CD4-positive, alpha-beta T cell (primary cell): ENCODE measurements around the gene CCDC89. TPM values are rescaled to one million over a fixed set of nuclear protein-coding genes. Genes with fewer than 3 reads are reported as not detected.

Source experiments
- ATAC-seq: fragments of 200-7000 bp; cut with Tn5 transposase; one replicate; pipeline ENCODE4 v1.10.0; 2022; ENCODE audit warnings: mild to moderate bottlenecking; ENCODE audit not compliant: poor library complexity
- CTCF ChIA-PET: fragments of 350-600 bp; sonication (Branson Sonifier 250); formaldehyde crosslinking; loops from one replicate; lab custom pipeline; 2021; ENCODE audit warnings: antibody characterized with exemption, inconsistent platforms; lab: Charles Lee
- POLR2A ChIA-PET: fragments of 350-600 bp; sonication (Branson Sonifier 250); formaldehyde crosslinking; loops from one replicate; lab custom pipeline; 2021; ENCODE audit warnings: antibody characterized with exemption, inconsistent platforms; lab: Charles Lee
- DNase-seq, 14 experiments: peaks; one replicate each; pipeline ENCODE4 v3.0.0-alpha.2; 2013 to 2020; ENCODE audit warnings: mixed read lengths in 2 of 14
- H3K27ac ChIP-seq, 2 donors: one replicate each; pipeline versions ENCODE4 v1.5.1 to v1.7.0; 2013; ENCODE audit warnings: low read length in 2 of 2, low read depth in 1 of 2, mild to moderate bottlenecking in 1 of 2
- H3K27me3 ChIP-seq, 2 experiments: 1 replicate in 1 of 2; 2 replicates in 1 of 2; pipeline versions ENCODE4 v1.6.1 to v1.7.0; 2013; ENCODE audit warnings: low read length in 2 of 2, control low read depth in 1 of 2, mild to moderate bottlenecking in 1 of 2, moderate library complexity in 1 of 2; ENCODE audit not compliant: insufficient read depth in 2 of 2, control insufficient read depth in 1 of 2
- H3K36me3 ChIP-seq: one replicate; pipeline ENCODE4 v1.6.1; 2013; ENCODE audit warnings: low read length, control low read depth; ENCODE audit not compliant: insufficient read depth
- H3K4me1 ChIP-seq: one replicate; pipeline ENCODE4 v1.6.1; 2013; ENCODE audit warnings: low read length, control low read depth; ENCODE audit not compliant: insufficient read depth
- H3K4me3 ChIP-seq: one replicate; pipeline ENCODE4 v1.5.1; 2013; ENCODE audit warnings: mild to moderate bottlenecking, low read length, moderate library complexity
- H3K9me3 ChIP-seq, 2 experiments: 1 replicate in 1 of 2; 2 replicates in 1 of 2; pipeline versions ENCODE4 v1.6.1 to v1.7.0; 2013; ENCODE audit warnings: low read length in 2 of 2, mild to moderate bottlenecking in 2 of 2, control low read depth in 1 of 2, moderate library complexity in 1 of 2; ENCODE audit not compliant: control insufficient read depth in 1 of 2, insufficient read depth in 1 of 2
- H3K27ac Mint-ChIP-seq: one replicate; pipeline ENCODE4 v1.8.0; 2020; ENCODE audit warnings: mixed read lengths
- H3K27me3 Mint-ChIP-seq: one replicate; pipeline ENCODE4 v1.8.0; 2021; ENCODE audit warnings: mixed read lengths
- H3K36me3 Mint-ChIP-seq: one replicate; pipeline ENCODE4 v1.8.0; 2021; ENCODE audit warnings: low read depth, mixed read lengths
- H3K4me1 Mint-ChIP-seq: one replicate; pipeline ENCODE4 v1.8.0; 2021; ENCODE audit warnings: low read depth, mixed read lengths
- H3K4me3 Mint-ChIP-seq: one replicate; pipeline ENCODE4 v1.8.0; 2020; ENCODE audit warnings: mild to moderate bottlenecking, mixed read lengths
- H3K9me3 Mint-ChIP-seq: one replicate; pipeline ENCODE4 v1.8.0; 2020; ENCODE audit warnings: mixed read lengths
- CTCF ChIP-seq: fragments of 200-600 bp; IDR thresholded peaks from one replicate; pipeline ENCODE4 v1.8.0; 2022; ENCODE audit warnings: antibody characterized with exemption, mild to moderate bottlenecking
- intact Hi-C, 2 experiments: fragments of 100-400 bp; cut with DNase I in 1 of 2; cut with micrococcal nuclease in 1 of 2; formaldehyde crosslinking; loops; one replicate each; pipeline versions ENCODE4 v1.15.1 to v1.9.0; 2023 to 2025; cut with DNase I, micrococcal nuclease
- total RNA-seq, 174 experiments: library from RNA in 2 of 174; stranded (reverse) in 2 of 174; gene quantifications; one replicate each; pipeline ENCODE4 v1.2.3 and lab custom pipeline; 2021 to 2026

CCDC89 gene
- total RNA-seq, 2 experiments from 2014 or later, result not detected

GRCh38 chr11:85668157-85668556, 17.8 kb downstream of the CCDC89 start:
- Mint-ChIP-seq H3K27me3 (no peaks in the 10 kb centered on the region), H3K27ac (no peak overlapping the region), H3K4me1 (peaks cover 26% of the 10 kb centered on the region), H3K36me3 (peaks cover 20% of the 10 kb centered on the region), H3K9me3 (no peaks in the 10 kb centered on the region), H3K4me3 (peak overlapping the region; percentile 42)
- DNase-seq, result no peak
- H3K4me3 ChIP-seq, result no peak overlapping the region
- ChIA-PET POLR2A (interaction anchor here (1.0 kb wide), 1 partner anchor 21 kb away, joined by 5 read pairs; the partner anchor contains the start of gene TMEM126A), CTCF (interaction anchor here (1.2 to 1.8 kb wide), 2 partner anchors 11 to 187 kb away, joined by 5 read pairs; partner anchors contain the start of gene CCDC83)
- intact Hi-C loops, result loop anchor here (5.0 to 10.0 kb wide), 5 partner anchors 84 to 637 kb away; partner anchors contain the start of genes EED (in 1 of the 2), HIKESHI (in 1 of the 2) and PICALM (in 1 of the 2)
- no peaks in the 10 kb centered on the region for H3K27me3 ChIP-seq
- no peak for TF ChIP-seq CTCF
- ATAC-seq, result no peak
- no peak overlapping the region for H3K27ac ChIP-seq
- no peaks in the 10 kb centered on the region for H3K9me3 ChIP-seq
- no peaks in the 10 kb centered on the region for H3K36me3 ChIP-seq
- H3K4me1 ChIP-seq, result peaks cover 10% of the 10 kb centered on the region

GRCh38 chr11:85666687-85667086, 19.3 kb downstream of the CCDC89 start:
- H3K36me3 Mint-ChIP-seq, result peaks cover 30% of the 10 kb centered on the region
- DNase-seq (no peak), ATAC-seq (no peak)
- H3K4me1 Mint-ChIP-seq, result peaks cover 39% of the 10 kb centered on the region
- peaks cover 14% of the 10 kb centered on the region for H3K4me1 ChIP-seq
- H3K9me3 ChIP-seq, result no peaks in the 10 kb centered on the region
- H3K27me3 Mint-ChIP-seq, result no peaks in the 10 kb centered on the region
- intact Hi-C loops, result loop anchor here (5.0 to 10.0 kb wide), 5 partner anchors 86 to 638 kb away; partner anchors contain the start of genes EED (in 1 of the 2), HIKESHI (in 1 of the 2) and PICALM (in 1 of the 2)
- H3K36me3 ChIP-seq, result no peaks in the 10 kb centered on the region
- no peak for TF ChIP-seq CTCF
- peak overlapping the region; percentile 100 for H3K27ac Mint-ChIP-seq
- no peak overlapping the region for H3K4me3 Mint-ChIP-seq
- no peaks in the 10 kb centered on the region for H3K27me3 ChIP-seq
- CTCF ChIA-PET, result no interaction called here
- POLR2A ChIA-PET, result no interaction called here
- H3K27ac ChIP-seq, result no peak overlapping the region
- H3K9me3 Mint-ChIP-seq, result no peaks in the 10 kb centered on the region
- no peak overlapping the region for H3K4me3 ChIP-seq

- Histone ChIP-seq H3K9me3 (no peaks in the 10 kb centered on the region), H3K36me3 (peaks cover 8% of the 10 kb centered on the region), H3K27me3 (no peaks in the 10 kb centered on the region), H3K4me1 (peaks cover 14% of the 10 kb centered on the region), H3K4me3 (no peak overlapping the region), H3K27ac (peak overlapping the region; percentile 97 to 99)
- Mint-ChIP-seq H3K9me3 (no peaks in the 10 kb centered on the region), H3K4me3 (peak overlapping the region; percentile 100), H3K27ac (peak overlapping the region; percentile 100), H3K36me3 (peaks cover 39% of the 10 kb centered on the region), H3K4me1 (peaks cover 49% of the 10 kb centered on the region), H3K27me3 (no peaks in the 10 kb centered on the region)
- intact Hi-C loops, result loop anchor here (2.0 to 10.0 kb wide), 6 partner anchors 87 to 639 kb away; partner anchors contain the start of genes EED (in 2 of the 2), HIKESHI (in 1 of the 2) and PICALM (in 1 of the 2)
- CTCF ChIA-PET, result interaction anchor here (2.9 kb wide), 1 partner anchor 189 kb away, joined by 13 read pairs; the partner anchor contains the start of gene CCDC83
- ATAC-seq (no peak), DNase-seq (peak in 1 of 14 experiments; percentile 11)
- POLR2A ChIA-PET, result interaction anchor here (0.9 to 9.3 kb wide), 2 partner anchors 15 to 85 kb away, joined by 4 to 136 read pairs; partner anchors contain the start of gene TMEM126A
- TF ChIP-seq CTCF, result no peak
Observed at GRCh38 chr11:85665733-85666132, 20.3 kb downstream of the CCDC89 start.
